DMS79 treated with DMSO at 0.1 percent for 48 hours (cell line): ENCODE results near the gene QSOX2.

Experiments used
- DNase-seq: peaks from one replicate; lab custom pipeline; 2025; lab: John Stamatoyannopoulos, UW

Gene QSOX2

DNA sequence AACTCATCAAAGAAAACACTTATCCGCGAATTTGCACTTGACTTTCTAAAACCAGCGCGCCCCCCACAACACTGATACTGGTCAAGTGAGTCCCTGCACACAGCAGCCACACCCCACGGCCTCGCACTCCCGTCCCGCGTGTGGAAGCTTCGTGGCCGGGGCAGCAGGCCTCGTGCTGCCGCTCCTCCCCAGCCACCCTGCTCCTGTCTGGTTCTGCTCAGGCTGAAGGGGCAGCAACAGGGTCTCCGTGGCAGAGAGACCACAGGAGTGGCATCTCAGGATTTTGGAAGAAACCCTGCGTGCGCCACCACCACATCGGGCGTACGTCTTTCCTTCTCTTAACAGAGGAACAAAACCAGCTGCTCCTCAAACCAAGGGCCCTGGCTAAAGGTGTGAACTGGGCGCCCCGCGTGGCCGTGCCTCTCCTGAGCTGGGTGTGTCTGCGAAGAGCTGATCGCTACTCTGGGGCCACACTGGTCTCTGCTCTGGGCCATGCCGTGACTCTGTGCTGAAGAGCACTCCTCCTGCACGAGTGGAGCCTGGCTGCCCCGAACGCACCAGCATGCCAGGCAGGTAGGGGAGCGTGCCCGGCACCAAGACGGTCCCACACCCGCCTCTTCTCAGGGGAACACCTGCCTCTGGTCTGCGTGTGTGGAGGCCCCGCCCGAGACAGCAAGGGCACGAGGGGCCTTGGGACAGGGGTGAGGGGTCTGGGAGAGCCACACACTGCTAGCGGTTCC lies 23.3 kb downstream of the QSOX2 start:
- DNase-seq, result peak; percentile 61

DNA sequence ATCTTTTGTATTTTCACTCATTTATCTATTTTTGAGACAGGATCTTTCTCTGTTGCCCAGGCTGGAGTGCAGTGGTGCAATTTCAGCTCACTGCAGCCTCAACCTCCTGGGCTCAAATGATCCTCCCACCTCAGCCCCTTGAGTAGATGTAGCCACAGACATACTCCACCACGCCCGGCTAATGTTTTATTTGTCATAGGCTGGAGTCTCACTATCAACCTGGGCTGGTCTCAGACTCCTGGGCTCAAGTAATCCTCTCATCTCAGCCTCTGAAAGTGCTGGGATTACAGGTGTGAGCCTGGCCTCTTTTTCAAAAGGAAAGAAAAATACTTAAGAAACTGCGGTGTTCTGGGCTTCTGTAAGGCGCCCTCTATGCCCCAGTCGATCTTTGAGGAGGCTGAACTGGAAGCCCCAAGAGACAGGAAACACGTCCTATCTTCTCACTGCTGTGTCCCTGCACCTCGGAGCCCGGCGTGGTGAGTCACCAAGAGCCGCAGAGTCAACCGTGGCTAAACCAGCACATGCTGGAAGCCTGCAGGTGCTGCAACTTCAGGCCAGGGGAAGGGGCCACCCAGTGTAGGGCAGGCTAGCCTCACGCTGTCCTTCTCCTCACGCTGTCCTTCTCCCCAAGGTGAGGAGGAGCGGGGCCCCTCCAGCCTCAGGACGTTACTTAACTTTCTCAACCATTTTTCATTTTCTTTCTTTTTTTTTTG lies 25.4 kb downstream of the QSOX2 start:
- peak; percentile 33 for DNase-seq

DNA sequence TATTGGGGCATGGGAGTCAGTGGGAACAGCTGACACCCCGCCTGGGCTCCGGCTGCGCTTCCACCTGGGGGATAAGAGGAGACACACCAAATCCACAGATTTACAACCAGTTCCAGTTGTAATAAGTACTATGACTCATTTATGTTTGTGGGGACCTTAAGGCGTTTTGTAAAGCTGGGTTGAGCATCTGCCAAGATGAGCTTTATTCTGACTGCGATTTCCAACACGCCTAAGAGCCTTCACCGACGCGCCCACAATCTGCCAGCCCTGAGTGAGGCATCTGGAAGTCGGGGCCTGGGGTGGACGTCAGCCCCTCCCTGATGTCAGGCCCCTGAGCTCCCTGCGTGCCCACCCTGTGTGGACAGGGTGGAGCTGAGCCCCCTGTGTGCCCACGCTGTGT lies 26.3 kb downstream of the QSOX2 start:
- peak; percentile 45 for DNase-seq

DNA sequence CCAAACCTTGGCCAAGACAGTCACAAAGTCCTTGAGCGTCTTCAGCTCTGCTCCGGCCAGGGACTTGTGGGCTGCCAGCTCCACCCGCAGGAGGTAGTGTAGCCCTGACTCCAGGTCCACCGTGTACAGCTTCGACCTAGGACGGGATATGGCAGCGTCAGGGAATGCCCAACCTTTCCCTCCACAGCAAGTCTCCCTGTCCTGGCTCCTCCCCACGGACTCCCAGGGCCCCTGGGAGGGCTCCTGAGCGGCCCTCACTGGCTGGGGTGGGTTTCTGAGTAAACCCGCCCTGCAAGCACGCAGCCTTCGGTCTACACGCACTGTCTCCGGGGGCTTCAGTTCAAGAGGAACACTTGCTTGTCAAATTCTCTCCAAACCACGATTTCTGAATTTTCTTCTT lies 26.9 kb downstream of the QSOX2 start:
- no peak for DNase-seq

DNA sequence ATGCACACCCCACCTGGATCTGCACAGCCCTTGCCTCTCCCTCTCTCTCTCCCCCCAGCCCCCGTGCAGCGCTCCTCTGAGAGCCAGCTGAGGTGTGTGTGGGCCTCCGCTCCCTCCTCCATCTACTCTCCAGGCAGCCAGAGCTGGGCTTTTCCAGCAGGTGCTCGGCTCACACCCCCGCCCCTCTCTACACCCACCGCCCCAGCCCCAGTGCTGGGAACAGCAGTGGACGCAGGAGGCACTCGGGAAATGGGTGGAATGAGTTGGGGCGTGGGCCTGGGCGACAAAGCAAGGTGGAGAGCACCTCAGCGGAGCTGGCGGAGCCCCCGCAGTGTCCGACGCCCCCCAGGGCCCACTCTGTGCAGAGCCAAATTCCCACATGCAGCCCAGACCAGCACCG lies 27.3 kb downstream of the QSOX2 start:
- no peak for DNase-seq

DNA sequence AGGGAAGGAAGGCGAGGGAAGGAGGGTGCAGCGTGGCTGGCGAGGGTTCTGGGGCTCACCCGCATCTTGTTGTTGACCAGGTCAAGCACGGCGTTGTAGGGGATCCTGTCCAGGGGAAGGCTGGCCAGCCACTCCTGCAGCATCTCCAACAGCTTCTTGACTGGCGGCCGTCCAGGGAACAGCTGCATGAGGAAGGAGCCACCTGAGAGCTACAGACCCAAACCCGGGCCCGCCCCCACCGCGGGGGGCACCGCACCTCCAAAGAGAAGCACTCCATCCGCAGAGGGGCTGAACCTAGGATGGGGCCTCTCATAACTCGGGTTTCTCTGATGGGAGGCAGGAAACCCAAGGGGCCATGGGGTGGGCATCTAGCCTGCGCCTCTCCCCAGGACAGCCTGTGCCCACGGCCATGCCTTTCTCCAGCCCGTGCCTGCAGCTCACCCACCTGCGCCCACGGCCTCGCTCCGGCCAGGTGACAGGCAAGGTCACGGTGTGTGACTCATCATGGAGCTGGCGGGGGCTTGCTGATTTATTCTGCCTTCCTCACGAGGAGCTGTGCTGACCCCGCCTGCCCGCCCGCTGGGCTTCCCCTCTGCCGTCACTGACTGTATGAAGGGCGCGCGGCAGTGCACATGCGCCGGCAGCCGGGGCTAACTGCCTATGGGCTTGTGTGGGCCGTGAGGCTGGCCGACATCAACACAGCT lies 28.9 kb downstream of the QSOX2 start:
- peak; percentile 60 for DNase-seq

DNA sequence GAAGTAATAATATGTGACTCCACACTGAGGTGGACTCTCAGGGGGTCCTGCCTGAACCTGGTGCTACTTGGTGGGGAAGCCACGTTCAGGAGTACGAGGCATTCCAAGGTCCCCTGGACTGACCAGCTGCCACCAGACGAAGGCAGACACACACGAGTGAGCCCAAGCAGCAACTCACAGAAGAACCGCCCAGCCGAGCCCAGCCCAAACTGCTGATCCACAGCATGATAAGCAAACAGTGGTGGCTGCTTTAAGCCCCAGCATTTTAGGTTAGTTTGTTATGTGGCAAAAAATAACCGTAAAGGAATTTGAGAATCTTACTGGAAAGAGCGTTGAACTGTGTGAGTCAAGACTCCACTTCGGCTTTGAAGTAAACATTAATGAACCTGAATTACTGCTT lies 31.9 kb downstream of the QSOX2 start:
- no peak for DNase-seq

DNA sequence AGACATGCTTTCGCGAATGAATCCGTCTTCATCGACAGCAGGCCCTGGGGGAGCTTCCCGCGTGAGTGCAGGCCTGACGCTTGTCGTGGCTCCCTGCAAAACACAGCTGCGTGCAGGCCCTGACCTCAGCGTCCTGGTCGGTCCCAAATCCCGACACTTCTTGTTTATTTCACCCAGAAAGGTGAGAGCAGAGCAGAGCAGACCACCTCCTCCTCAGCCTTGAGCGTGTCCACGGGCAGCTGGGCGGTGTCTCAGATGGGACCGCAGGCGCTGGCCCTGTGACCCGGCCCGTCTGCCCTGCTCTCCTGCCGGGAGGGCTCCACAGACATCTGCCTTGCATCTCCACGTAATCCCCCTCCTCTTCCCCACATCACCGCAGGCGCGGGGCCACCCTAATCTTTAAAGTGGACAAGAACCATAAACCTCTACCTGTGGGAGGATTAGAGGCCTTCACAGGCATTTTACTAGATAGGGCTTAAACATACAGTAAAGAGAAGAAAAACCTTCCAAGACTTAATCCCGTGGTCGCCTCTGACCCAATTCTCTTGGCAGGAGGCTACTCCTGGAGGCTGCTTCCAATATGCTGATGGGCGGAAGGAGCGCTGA lies 33.2 kb downstream of the QSOX2 start:
- no peak for DNase-seq

DNA sequence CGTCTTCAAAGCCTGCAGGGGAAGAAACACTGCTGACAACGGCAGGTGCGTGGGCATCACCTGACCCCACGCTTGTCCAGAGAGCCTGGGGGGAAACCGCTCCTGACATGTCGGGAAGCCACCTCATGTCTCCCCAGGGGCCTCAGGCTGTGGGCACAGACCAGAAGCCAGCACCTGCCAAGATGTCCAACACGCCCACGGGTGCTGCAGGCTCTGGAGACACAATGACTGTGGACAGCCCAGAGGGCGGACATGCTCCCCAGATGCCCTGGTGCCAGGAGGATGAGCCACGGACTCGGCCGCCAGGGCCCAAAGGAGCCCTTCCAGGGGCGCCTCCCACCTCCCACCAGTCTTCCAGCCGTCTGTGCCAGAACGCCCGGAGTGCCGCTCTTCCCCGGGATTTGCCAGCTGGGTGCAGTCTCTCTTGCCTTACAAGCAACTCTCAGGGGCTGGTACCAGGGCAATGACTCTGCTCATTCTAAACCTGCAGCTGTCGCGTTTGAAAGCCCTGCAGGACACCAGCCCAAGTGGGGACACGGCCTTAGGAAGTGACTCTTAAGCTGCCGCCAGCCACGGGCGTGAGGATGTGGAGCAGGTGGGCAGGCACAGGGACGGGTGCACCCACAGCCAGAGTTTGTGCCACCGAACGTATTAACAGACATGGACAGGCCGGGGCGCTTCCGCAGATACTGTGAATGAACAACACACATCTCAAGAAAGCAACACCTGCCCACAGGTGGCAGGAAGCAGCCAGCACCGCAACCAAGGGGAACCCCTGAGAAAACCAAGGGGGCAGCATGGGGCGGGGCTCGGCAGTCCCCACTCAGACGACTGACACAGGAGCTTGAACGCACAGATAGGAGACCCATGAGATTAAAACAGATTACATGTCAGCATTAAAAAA lies 33.9 kb downstream of the QSOX2 start:
- DNase-seq, result no peak

DNA sequence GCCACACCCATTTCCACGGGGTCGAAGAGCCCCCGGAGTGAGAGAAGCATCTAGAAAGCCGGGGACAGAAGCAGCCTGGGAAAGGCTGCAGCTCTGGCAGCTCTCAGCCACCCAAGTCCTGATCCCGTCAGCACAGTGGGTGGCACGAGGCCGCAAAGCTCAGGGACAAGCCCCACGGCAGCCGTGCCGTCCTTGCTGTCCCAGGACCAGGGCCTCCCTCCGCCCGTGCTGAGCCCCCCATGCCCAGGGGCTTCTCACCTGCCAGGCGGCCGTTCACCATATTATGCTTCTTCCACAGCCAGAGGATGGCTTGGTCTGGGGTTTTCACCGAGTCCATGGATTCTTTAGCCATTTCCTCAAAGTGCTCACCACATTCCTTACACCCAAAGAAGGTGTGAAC lies 34.6 kb downstream of the QSOX2 start:
- no peak for DNase-seq

DNA sequence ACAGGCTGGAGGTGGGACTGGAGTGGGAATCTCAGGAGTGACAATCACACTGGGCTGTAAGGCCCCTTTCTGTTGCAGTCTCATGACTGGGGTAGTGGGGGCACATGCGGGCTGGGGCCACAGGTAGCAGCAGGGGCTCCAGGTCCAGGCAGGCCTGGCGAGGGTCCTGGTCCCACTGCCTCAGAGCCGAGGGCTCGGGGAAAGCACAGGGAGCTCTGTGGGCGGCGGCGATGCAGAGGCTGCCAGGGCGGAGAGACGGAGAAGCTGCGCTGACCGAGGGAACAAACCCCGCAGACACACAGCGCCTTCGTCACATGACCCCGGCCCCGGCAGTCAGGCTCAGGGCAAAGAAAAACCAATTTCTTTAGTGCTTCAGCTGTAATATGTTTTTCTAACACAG lies 35.3 kb downstream of the QSOX2 start:
- DNase-seq, result no peak

DNA sequence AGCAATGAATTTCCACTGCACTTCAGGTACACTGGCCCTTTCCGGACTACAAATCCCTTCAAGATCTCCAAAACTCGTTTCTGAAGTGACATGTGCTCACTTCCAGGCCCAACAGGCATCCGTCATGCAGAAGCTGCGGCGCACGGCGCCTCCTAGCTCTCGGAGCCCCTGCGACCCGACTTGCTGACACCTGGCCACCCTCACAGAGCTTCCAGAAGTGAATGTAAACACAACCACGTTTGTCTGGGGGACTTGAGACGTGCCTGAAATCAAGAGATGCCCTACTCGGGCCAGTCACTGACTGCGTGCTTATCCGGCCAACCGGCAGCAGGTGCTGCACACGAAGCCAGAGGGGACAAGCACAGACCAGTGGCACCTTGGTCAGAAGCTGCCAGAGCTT lies 35.8 kb downstream of the QSOX2 start:
- no peak for DNase-seq

DNA sequence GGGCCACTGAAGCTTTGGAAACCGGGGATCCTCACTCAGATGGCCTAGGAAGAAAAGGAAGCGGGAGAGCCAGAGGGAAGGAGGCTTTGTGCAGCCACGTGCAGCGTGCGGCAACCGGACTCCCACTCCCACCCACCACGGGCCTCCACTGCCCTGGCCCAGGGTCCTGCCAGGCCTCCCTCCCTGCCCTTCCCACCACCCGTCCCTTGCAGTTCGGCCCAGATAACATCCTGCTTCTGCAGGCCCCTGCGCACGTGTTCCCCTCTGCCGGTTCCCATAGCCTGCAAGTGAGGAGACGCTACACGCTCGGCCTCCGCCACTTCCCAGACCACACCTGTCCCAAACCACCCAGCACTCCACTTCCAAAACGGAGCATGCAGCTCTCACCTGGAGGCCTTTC lies 36.4 kb downstream of the QSOX2 start:
- no peak for DNase-seq

DNA sequence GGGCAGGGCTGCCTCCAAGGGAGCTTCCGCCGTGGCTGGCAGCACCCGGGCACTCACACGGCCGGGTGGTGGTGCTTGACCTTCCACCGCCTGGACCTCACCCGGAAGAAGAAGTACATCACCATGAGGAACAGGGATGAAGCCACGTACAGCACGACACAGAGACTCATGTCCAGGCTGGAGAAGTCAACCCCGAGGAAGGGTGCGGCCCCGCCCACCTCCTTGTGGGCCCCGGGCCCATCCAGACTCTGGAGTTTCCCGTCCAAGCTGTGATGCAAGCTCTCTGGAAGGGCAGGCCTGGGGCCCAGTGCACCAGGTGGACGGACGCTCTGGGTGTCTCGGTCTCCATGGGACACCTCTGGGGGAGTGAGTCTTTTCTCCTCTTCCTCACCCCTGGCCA lies 36.9 kb downstream of the QSOX2 start:
- DNase-seq, result no peak

DNA sequence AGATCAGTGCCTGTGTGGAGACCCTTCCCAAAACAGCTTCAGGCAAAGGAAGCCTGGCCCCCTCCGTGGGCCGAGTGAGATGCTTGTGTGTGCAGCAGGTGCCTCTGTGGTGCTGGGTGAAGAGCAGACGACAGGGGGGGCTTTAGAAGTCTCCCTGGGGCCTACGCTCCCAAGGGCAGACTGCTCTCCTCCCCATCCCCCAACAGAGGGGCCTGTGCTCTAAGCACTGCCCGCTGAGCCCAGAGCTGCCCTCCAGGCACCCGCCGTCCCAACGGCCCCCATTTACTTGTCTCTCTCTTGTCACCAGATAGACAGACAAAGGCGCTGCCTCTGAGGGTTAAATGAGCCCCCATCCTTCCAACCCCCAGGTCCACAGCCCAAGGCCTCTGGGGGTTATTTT lies 38.0 kb downstream of the QSOX2 start:
- no peak for DNase-seq

DNA sequence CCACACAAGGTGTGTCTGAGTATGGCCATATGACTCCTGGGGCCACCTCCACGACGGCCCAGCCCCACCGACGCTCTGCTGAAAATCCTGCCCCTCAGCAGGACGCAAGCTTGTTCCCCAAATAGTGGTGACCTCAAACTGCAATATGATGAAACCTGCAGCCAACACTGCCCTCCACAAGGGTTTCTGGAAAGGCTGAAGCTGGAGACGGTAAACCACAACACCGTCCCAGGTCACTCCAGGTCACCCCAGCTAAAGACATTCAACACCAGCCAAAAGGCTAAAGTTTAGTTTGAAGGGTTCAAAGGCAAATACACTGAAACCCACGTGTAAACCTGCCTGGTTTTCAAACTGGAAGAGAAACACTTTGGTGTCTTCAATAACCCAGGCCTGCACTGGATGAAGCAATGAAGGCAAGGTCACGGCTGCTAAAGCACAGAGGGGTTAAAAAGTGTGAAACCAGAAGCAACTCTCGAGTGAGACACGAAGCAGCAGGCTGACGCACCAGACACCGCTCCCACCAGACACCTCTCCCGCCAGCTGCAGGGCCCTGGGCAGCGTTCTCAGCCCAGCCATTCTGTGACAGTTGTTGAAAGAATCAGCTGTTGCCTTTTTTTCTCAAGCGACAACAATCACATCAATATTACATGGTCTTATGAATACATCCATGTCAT lies 38.9 kb downstream of the QSOX2 start:
- no peak for DNase-seq

DNA sequence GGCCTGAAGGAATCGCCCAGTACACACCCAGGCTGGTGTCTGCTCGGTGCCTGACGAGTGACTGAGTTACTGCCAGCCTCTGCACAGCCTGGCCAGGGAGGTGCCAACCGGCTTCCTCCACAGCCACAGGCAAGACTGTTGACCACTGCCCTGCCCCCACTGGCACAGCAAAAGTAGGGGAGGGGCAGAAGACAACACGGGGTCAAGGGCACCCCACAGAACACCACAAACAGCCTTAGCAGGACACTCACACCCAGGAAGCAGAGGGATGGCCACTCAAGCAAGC lies 40.0 kb downstream of the QSOX2 start:
- DNase-seq, result no peak

DNA sequence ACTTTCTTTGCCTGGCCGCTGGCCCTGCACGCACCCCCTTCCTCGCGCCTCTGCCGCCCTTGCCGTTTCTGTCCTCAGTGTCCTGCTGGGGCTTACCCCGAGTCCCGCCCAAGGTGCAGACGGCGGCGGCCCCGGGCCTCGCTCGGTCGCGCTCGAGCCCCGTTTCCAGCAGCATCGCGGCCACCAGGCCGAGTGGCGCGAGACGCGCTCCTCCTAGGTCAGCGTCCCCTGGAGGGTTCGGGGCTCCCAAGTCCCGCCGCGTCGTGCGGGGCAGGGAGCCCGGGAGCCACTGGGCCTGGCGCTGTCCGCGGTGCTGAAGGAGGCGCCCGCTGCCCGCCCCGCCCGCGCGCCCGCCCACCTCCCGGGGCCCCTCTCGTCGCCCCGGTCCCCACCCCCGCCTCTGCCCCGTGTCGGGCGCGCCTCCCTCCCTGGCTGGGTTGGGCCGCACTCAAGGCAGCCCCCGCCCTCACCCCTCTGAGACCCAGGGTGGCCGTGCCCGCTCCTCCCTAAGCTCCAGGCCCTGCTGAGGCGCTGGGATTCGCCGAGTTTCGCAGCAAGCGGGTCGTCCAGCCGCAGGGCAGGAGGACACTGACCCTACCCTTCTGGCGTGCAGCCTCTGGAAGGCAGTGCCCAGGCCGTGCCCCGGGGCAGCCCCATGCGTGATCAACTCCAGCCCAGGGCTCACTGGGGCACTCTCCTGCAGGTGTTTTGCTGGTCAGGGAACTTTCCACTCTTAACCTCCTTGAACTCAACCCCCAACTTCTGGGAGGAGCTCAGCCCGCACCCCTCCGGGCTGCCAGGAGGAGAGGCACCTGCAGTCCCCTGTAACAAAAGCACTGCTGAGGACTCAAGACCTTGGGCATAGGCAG lies 40.5 kb downstream of the QSOX2 start, which contains the start of gene LHX3:
TSS of gene LHX3 (minus strand) at position 291 of the 869 bp plus-strand sequence. CDS start at position 175, 116 bp downstream.
- DNase-seq, result no peak

DNA sequence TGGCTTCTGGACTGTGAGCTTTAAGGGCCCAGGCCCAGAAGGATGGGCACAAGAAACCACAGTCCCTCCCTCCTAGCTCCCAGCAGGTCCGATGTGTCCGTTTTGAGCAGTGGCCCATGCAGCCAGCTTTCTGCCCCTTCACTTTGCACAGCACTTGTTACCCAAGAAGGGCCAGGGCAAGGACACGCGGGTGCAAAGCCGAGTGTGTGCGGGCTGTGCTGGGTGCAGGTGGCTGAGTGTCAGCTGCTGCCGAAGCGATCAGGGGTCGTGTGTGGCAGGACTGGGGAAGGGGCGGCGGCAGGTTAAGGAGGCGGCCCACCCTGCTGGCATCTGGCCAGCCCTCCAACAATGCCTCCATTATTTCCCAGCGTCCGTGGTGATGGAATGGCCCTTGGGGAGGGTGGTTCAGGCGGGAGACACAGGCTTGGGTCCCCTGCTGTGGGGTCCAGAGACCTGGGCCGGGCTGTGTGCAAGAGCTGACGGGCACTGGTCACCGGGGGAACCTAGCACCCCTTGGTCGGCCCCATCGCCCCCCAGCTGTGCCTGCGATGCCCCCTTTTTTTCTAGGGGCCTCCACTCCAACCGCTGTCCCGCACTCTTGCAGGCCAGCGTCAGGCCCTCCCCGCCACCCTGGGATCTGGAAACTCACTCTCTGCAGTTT lies 41.3 kb downstream of the QSOX2 start:
- DNase-seq, result no peak
